ENCODE data around the gene AIF1L.

The AIF1L gene

GRCh38 chr9:131078427-131079366 is 17.6 kb upstream of the AIF1L start:
- FAIRE-seq = no peak

- FAIRE-seq = no peak
Observed at GRCh38 chr9:131080589-131080988, 15.7 kb upstream of the AIF1L start.

GRCh38 chr9:131081868-131082267 is 14.5 kb upstream of the AIF1L start:
- FAIRE-seq = no peak

- FAIRE-seq = no peak
Observed at GRCh38 chr9:131082774-131083512, 13.4 kb upstream of the AIF1L start.

- FAIRE-seq = no peak
Observed at GRCh38 chr9:131084661-131085369, 11.5 kb upstream of the AIF1L start.

- FAIRE-seq = no peak
Observed at GRCh38 chr9:131085370-131086122, 10.8 kb upstream of the AIF1L start.

GRCh38 chr9:131087354-131087893 is 8.9 kb upstream of the AIF1L start:
- FAIRE-seq = no peak

GRCh38 chr9:131090025-131090787 is 6.1 kb upstream of the AIF1L start:
- FAIRE-seq = no peak

- FAIRE-seq = no peak
Observed at GRCh38 chr9:131091352-131091992, 4.9 kb upstream of the AIF1L start.

- no peak for FAIRE-seq
Observed at GRCh38 chr9:131092030-131092429, 4.3 kb upstream of the AIF1L start.

GRCh38 chr9:131092548-131093440 is 3.5 kb upstream of the AIF1L start:
- FAIRE-seq = no peak

GRCh38 chr9:131094015-131094414 is 2.3 kb upstream of the AIF1L start:
- no peak for FAIRE-seq

GRCh38 chr9:131094622-131095021 is 1.7 kb upstream of the AIF1L start:
- FAIRE-seq = no peak

- FAIRE-seq = no peak
Observed at GRCh38 chr9:131095666-131096268, 564 bp upstream of the AIF1L start.

- no peak for FAIRE-seq
Observed at GRCh38 chr9:131097126-131097947, 1.0 kb downstream of the AIF1L start.

GRCh38 chr9:131097948-131098278 is 1.6 kb downstream of the AIF1L start:
- FAIRE-seq = no peak

- no peak for FAIRE-seq
Observed at GRCh38 chr9:131098391-131099101, 2.2 kb downstream of the AIF1L start.

GRCh38 chr9:131099102-131099606 is 2.8 kb downstream of the AIF1L start:
- FAIRE-seq = no peak
